SU-DHL-6 (cell line): ENCODE data around the gene MMRN1.

Experiments
- H2AFZ ChIP-seq: fragments of 200-600 bp; sonication (generic); 2 replicates; pipeline ENCODE4 v1.6.1; 2014; ENCODE audit warnings: low read depth, mild to moderate bottlenecking, moderate library complexity, mixed read lengths, antibody characterized with exemption, low read length; ENCODE audit not compliant: severe bottlenecking
- H3F3A ChIP-seq: fragments of 200-600 bp; shearing (Covaris generic); 2 replicates; pipeline ENCODE4 v1.6.0; 2016; ENCODE audit warnings: antibody characterized with exemption, mild to moderate bottlenecking; ENCODE audit not compliant: insufficient read depth
- H3K27ac ChIP-seq: fragments of 200-600 bp; sonication (generic); 2 replicates; pipeline ENCODE4 v1.5.1; 2016; ENCODE audit warnings: low read depth, mild to moderate bottlenecking, low read length, moderate library complexity, mixed read lengths
- H3K27me3 ChIP-seq: fragments of 200-600 bp; sonication (generic), shearing (Covaris generic); 2 replicates; pipeline ENCODE4 v1.6.0; 2014; ENCODE audit warnings: mild to moderate bottlenecking, low read length
- H3K36me3 ChIP-seq: fragments of 200-600 bp; sonication (generic); 2 replicates; pipeline ENCODE4 v1.6.1; 2014; ENCODE audit warnings: mild to moderate bottlenecking, low read length, mixed read lengths
- H3K4me2 ChIP-seq: fragments of 300-600, 200-600 bp; shearing (Covaris generic), sonication (generic); 2 replicates; pipeline ENCODE4 v1.6.0; 2014; ENCODE audit warnings: low read length, low read depth, mild to moderate bottlenecking; ENCODE audit not compliant: poor library complexity, severe bottlenecking
- H3K4me3 ChIP-seq: fragments of 200-600 bp; sonication (generic); 2 replicates; pipeline ENCODE4 v1.5.1; 2014; ENCODE audit warnings: antibody characterized with exemption, low read length, mild to moderate bottlenecking, mixed read lengths; ENCODE audit not compliant: insufficient read depth, poor library complexity, severe bottlenecking
- H3K79me2 ChIP-seq: fragments of 200-600 bp; sonication (generic); 2 replicates; pipeline ENCODE4 v1.6.1; 2014; ENCODE audit warnings: mild to moderate bottlenecking, low read length, moderate library complexity; ENCODE audit not compliant: insufficient read depth
- H3K9ac ChIP-seq: fragments of 200-600 bp; sonication (generic); 2 replicates; pipeline ENCODE4 v1.7.0; 2014; ENCODE audit warnings: mild to moderate bottlenecking, low read length
- H3K9me2 ChIP-seq: fragments of 200-600 bp; sonication (generic); replicated peaks from 2 replicates; pipeline ENCODE4 v1.6.1; 2014; ENCODE audit warnings: low read length; ENCODE audit not compliant: insufficient read depth
- H3K9me3 ChIP-seq: fragments of 200-600 bp; sonication (generic); 2 replicates; pipeline ENCODE4 v1.6.1; 2014; ENCODE audit warnings: low read length, mixed read lengths; ENCODE audit not compliant: insufficient read depth
- H4K20me1 ChIP-seq: fragments of 200-600 bp; sonication (generic); 2 replicates; pipeline ENCODE4 v1.6.1; 2014; ENCODE audit warnings: low read depth, mild to moderate bottlenecking, antibody characterized with exemption, low read length, moderate library complexity, mixed read lengths
- CTCF ChIP-seq: fragments of 200-600 bp; sonication (generic); IDR thresholded peaks from one replicate; pipeline ENCODE4 v1.5.1; 2017; ENCODE audit warnings: antibody characterized with exemption, mild to moderate bottlenecking, low read length, moderate library complexity; ENCODE audit not compliant: insufficient read depth, poor library complexity, severe bottlenecking
- EZH2phosphoT487 ChIP-seq: fragments of 200-600 bp; sonication (generic), shearing (Covaris generic); conservative IDR thresholded peaks from 2 replicates; pipeline ENCODE4 v1.6.1; 2018; ENCODE audit warnings: mild to moderate bottlenecking, antibody characterized with exemption, low read length, moderate library complexity, mixed read lengths

Gene MMRN1

GRCh38 chr4:89915937-89916336, 21.3 kb downstream of the MMRN1 start:
- H3K36me3 ChIP-seq, result no peaks in the 10 kb centered on the region
- H4K20me1 ChIP-seq, result no peaks in the 10 kb centered on the region
- H3K9me2 ChIP-seq, result no peaks in the 10 kb centered on the region
- no peak overlapping the region for H2AFZ ChIP-seq
- no peak overlapping the region for H3K4me2 ChIP-seq
- H3K27me3 ChIP-seq, result no peaks in the 10 kb centered on the region
- no peaks in the 10 kb centered on the region for H3F3A ChIP-seq
- H3K9ac ChIP-seq, result no peak overlapping the region
- H3K4me3 ChIP-seq, result no peak overlapping the region
- no peaks in the 10 kb centered on the region for H3K79me2 ChIP-seq
- TF ChIP-seq CTCF (no peak), EZH2phosphoT487 (no peak)
- no peaks in the 10 kb centered on the region for H3K9me3 ChIP-seq
- no peak overlapping the region for H3K27ac ChIP-seq

- H3K79me2 ChIP-seq, result no peaks in the 10 kb centered on the region
- H3F3A ChIP-seq, result no peaks in the 10 kb centered on the region
- H3K4me3 ChIP-seq, result no peak overlapping the region
- no peaks in the 10 kb centered on the region for H3K27me3 ChIP-seq
- H3K4me2 ChIP-seq, result no peak overlapping the region
- no peaks in the 10 kb centered on the region for H3K9me3 ChIP-seq
- H4K20me1 ChIP-seq, result no peaks in the 10 kb centered on the region
- no peaks in the 10 kb centered on the region for H3K9me2 ChIP-seq
- H2AFZ ChIP-seq, result no peak overlapping the region
- no peaks in the 10 kb centered on the region for H3K36me3 ChIP-seq
- TF ChIP-seq EZH2phosphoT487 (no peak), CTCF (no peak)
- no peak overlapping the region for H3K9ac ChIP-seq
- no peak overlapping the region for H3K27ac ChIP-seq
These were observed 28.3 kb downstream of the MMRN1 start for GRCh38 chr4:89922848-89923416.

- no peaks in the 10 kb centered on the region for H3K9me2 ChIP-seq
- H3K36me3 ChIP-seq, result no peaks in the 10 kb centered on the region
- no peaks in the 10 kb centered on the region for H3K79me2 ChIP-seq
- no peak overlapping the region for H3K4me2 ChIP-seq
- no peaks in the 10 kb centered on the region for H3K27me3 ChIP-seq
- H3K9ac ChIP-seq, result no peak overlapping the region
- no peaks in the 10 kb centered on the region for H3F3A ChIP-seq
- H2AFZ ChIP-seq, result no peak overlapping the region
- no peak overlapping the region for H3K27ac ChIP-seq
- TF ChIP-seq CTCF, result no peak
- TF ChIP-seq EZH2phosphoT487, result no peak
- H3K4me3 ChIP-seq, result no peak overlapping the region
- H3K9me3 ChIP-seq, result no peaks in the 10 kb centered on the region
- H4K20me1 ChIP-seq, result no peaks in the 10 kb centered on the region
These were observed 34.2 kb downstream of the MMRN1 start for GRCh38 chr4:89928838-89929237.
